H7 (cell line): ENCODE measurements around the gene PPP1R9A. TPM values are rescaled to one million over a fixed set of nuclear protein-coding genes. Genes with fewer than 3 reads are reported as not detected.

Experiments
- DNase-seq: peaks from one replicate; pipeline ENCODE4 v3.0.0; 2012
- H3K27me3 ChIP-seq: 2 replicates; pipeline ENCODE4 v1.6.0; 2011; ENCODE audit warnings: mild to moderate bottlenecking, low read length; ENCODE audit not compliant: control insufficient read depth, insufficient read depth
- H3K36me3 ChIP-seq: replicated peaks from 2 replicates; pipeline ENCODE4 v1.5.1; 2011; ENCODE audit warnings: low read length; ENCODE audit not compliant: control insufficient read depth, insufficient read depth
- H3K4me3 ChIP-seq: 2 replicates; pipeline ENCODE4 v1.5.1; 2011; ENCODE audit warnings: low read depth, mild to moderate bottlenecking, control low read depth, low read length, moderate library complexity; ENCODE audit not compliant: insufficient read depth
- total RNA-seq: library from RNA; depleted of rRNA; stranded (reverse); fragments of >200 nt; shearing (Covaris generic); gene quantifications from 2 replicates; pipeline ENCODE4 v1.2.3, GENCODE V29; 2014

Gene PPP1R9A
- total RNA-seq, 1 experiment from 2014 or later: 8.0 TPM

GRCh38 chr7:94939395-94939794, 32.0 kb downstream of the PPP1R9A start:
- Histone ChIP-seq H3K27me3 (no peaks in the 10 kb centered on the region), H3K36me3 (no peaks in the 10 kb centered on the region), H3K4me3 (no peak overlapping the region)
- DNase-seq: no peak

GRCh38 chr7:94940241-94940640, 32.8 kb downstream of the PPP1R9A start:
- DNase-seq: no peak
- Histone ChIP-seq H3K36me3 (no peaks in the 10 kb centered on the region), H3K27me3 (no peaks in the 10 kb centered on the region), H3K4me3 (no peak overlapping the region)

GRCh38 chr7:94941844-94942632, 34.6 kb downstream of the PPP1R9A start:
- no peak for DNase-seq
- no peak overlapping the region for H3K4me3 ChIP-seq
- H3K36me3 ChIP-seq: no peaks in the 10 kb centered on the region
- no peaks in the 10 kb centered on the region for H3K27me3 ChIP-seq

- Histone ChIP-seq H3K36me3 (no peaks in the 10 kb centered on the region), H3K4me3 (no peak overlapping the region), H3K27me3 (no peaks in the 10 kb centered on the region)
- no peak for DNase-seq
Observed at GRCh38 chr7:94943134-94943533, 35.7 kb downstream of the PPP1R9A start.

- Histone ChIP-seq H3K27me3 (no peaks in the 10 kb centered on the region), H3K36me3 (no peaks in the 10 kb centered on the region), H3K4me3 (no peak overlapping the region)
- DNase-seq: no peak
Observed at GRCh38 chr7:94949532-94949931, 42.1 kb downstream of the PPP1R9A start.

GRCh38 chr7:94955807-94956206, 48.4 kb downstream of the PPP1R9A start:
- Histone ChIP-seq H3K36me3 (no peaks in the 10 kb centered on the region), H3K4me3 (no peak overlapping the region), H3K27me3 (no peaks in the 10 kb centered on the region)
- no peak for DNase-seq

- no peaks in the 10 kb centered on the region for H3K36me3 ChIP-seq
- DNase-seq: no peak
- no peak overlapping the region for H3K4me3 ChIP-seq
- no peaks in the 10 kb centered on the region for H3K27me3 ChIP-seq
Observed at GRCh38 chr7:94957061-94957460, 49.7 kb downstream of the PPP1R9A start.

GRCh38 chr7:94962661-94963060, 55.3 kb downstream of the PPP1R9A start:
- no peak overlapping the region for H3K4me3 ChIP-seq
- H3K27me3 ChIP-seq: no peaks in the 10 kb centered on the region
- H3K36me3 ChIP-seq: no peaks in the 10 kb centered on the region
- no peak for DNase-seq

GRCh38 chr7:94969434-94970084, 62.2 kb downstream of the PPP1R9A start:
- DNase-seq: no peak
- Histone ChIP-seq H3K36me3 (no peaks in the 10 kb centered on the region), H3K4me3 (no peak overlapping the region), H3K27me3 (no peaks in the 10 kb centered on the region)

- no peaks in the 10 kb centered on the region for H3K27me3 ChIP-seq
- no peaks in the 10 kb centered on the region for H3K36me3 ChIP-seq
- no peak for DNase-seq
- H3K4me3 ChIP-seq: no peak overlapping the region
Observed at GRCh38 chr7:94970085-94970576, 62.7 kb downstream of the PPP1R9A start.

- no peak overlapping the region for H3K4me3 ChIP-seq
- H3K36me3 ChIP-seq: no peaks in the 10 kb centered on the region
- no peaks in the 10 kb centered on the region for H3K27me3 ChIP-seq
- no peak for DNase-seq
Observed at GRCh38 chr7:94971051-94971867, 63.9 kb downstream of the PPP1R9A start.

GRCh38 chr7:94972296-94972695, 64.9 kb downstream of the PPP1R9A start:
- Histone ChIP-seq H3K4me3 (no peak overlapping the region), H3K27me3 (no peaks in the 10 kb centered on the region), H3K36me3 (no peaks in the 10 kb centered on the region)
- DNase-seq: no peak

GRCh38 chr7:94973844-94974243, 66.5 kb downstream of the PPP1R9A start:
- H3K36me3 ChIP-seq: no peaks in the 10 kb centered on the region
- H3K4me3 ChIP-seq: no peak overlapping the region

GRCh38 chr7:94974423-94974822, 67.0 kb downstream of the PPP1R9A start:
- Histone ChIP-seq H3K27me3 (no peaks in the 10 kb centered on the region), H3K4me3 (no peak overlapping the region), H3K36me3 (no peaks in the 10 kb centered on the region)
- DNase-seq: no peak

More at GRCh38 chr7:94973844-94974243, 66.5 kb downstream of the PPP1R9A start:
- DNase-seq: no peak
- no peaks in the 10 kb centered on the region for H3K27me3 ChIP-seq
